Neural progenitor cell (in vitro differentiated cells): ENCODE data around the gene TIGD3.

ENCODE experiments used
- EZH2 ChIP-seq: fragments of 200-600 bp; sonication (generic); IDR thresholded peaks from 2 replicates; pipeline ENCODE4 v1.6.1; 2017; ENCODE audit warnings: antibody characterized with exemption, mild to moderate bottlenecking, moderate library complexity
- TF ChIP-seq, protein P1 (sequence below): fragments of 200-600 bp; sonication (generic); IDR thresholded peaks from 2 replicates; pipeline ENCODE4 v1.5.1; 2017; ENCODE audit warnings: antibody characterized with exemption, mild to moderate bottlenecking

GRCh38 chr11:65329478-65329877 is 25.1 kb upstream of the TIGD3 start:
- TF ChIP-seq, protein P1, sequence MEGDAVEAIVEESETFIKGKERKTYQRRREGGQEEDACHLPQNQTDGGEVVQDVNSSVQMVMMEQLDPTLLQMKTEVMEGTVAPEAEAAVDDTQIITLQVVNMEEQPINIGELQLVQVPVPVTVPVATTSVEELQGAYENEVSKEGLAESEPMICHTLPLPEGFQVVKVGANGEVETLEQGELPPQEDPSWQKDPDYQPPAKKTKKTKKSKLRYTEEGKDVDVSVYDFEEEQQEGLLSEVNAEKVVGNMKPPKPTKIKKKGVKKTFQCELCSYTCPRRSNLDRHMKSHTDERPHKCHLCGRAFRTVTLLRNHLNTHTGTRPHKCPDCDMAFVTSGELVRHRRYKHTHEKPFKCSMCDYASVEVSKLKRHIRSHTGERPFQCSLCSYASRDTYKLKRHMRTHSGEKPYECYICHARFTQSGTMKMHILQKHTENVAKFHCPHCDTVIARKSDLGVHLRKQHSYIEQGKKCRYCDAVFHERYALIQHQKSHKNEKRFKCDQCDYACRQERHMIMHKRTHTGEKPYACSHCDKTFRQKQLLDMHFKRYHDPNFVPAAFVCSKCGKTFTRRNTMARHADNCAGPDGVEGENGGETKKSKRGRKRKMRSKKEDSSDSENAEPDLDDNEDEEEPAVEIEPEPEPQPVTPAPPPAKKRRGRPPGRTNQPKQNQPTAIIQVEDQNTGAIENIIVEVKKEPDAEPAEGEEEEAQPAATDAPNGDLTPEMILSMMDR = no peak
- no peak for TF ChIP-seq EZH2
